ENCODE results near the gene MYCBPAP.
A peak's percentile ranks its signal among the peaks of the same experiment; 100 is the strongest.

MYCBPAP gene

GRCh38 chr17:50538549-50539410 lies 30.5 kb downstream of the MYCBPAP start:
- Mint-ChIP-seq H3K9me3 (no peaks in the 10 kb centered on the region), H3K4me1 (peaks cover 13 to 25% of the 10 kb centered on the region in 2 donors), H3K36me3 (peaks cover 0 to 1% of the 10 kb centered on the region in 2 donors), H3K27ac (no peak overlapping the region), H3K4me3 (no peak overlapping the region), H3K27me3 (peaks cover 25 to 28% of the 10 kb centered on the region in 2 donors)
- ATAC-seq (replicated peaks) (no peak), DNase-seq (no peak)

- peak overlapping the region; percentile 66 for H3K27ac Mint-ChIP-seq
- H3K9me3 Mint-ChIP-seq = no peaks in the 10 kb centered on the region
- ATAC-seq (replicated peaks) (no peak), DNase-seq (no peak)
- peaks cover 26 to 27% of the 10 kb centered on the region in 2 donors for H3K27me3 Mint-ChIP-seq
- peaks cover 0 to 1% of the 10 kb centered on the region in 2 donors for H3K36me3 Mint-ChIP-seq
- peaks cover 10 to 20% of the 10 kb centered on the region in 2 donors for H3K4me1 Mint-ChIP-seq
- no peak overlapping the region for H3K4me3 Mint-ChIP-seq
Measured at GRCh38 chr17:50539762-50540559, 31.7 kb downstream of the MYCBPAP start.

GRCh38 chr17:50540560-50541401 lies 32.5 kb downstream of the MYCBPAP start:
- Mint-ChIP-seq H3K27ac (no peak overlapping the region), H3K36me3 (peaks cover 0 to 1% of the 10 kb centered on the region in 2 donors), H3K4me1 (peaks cover 10 to 20% of the 10 kb centered on the region in 2 donors), H3K27me3 (peaks cover 19 to 28% of the 10 kb centered on the region in 2 donors), H3K9me3 (no peaks in the 10 kb centered on the region), H3K4me3 (peak overlapping the region; percentile 85 to 87)
- DNase-seq (no peak), ATAC-seq (replicated peaks) (no peak)

GRCh38 chr17:50541402-50541715 lies 33.1 kb downstream of the MYCBPAP start:
- peak overlapping the region; percentile 78 for H3K27ac Mint-ChIP-seq

GRCh38 chr17:50541716-50542688 lies 33.8 kb downstream of the MYCBPAP start:
- H3K4me3 Mint-ChIP-seq = peak overlapping the region; percentile 85 to 87
- H3K36me3 Mint-ChIP-seq = peaks cover 0 to 1% of the 10 kb centered on the region in 2 donors
- ATAC-seq (replicated peaks) (peak; percentile 87 to 89), DNase-seq (peak; percentile 81)
- peak overlapping the region; percentile 78 for H3K27ac Mint-ChIP-seq
- peaks cover 12 to 25% of the 10 kb centered on the region in 2 donors for H3K27me3 Mint-ChIP-seq
- no peaks in the 10 kb centered on the region for H3K9me3 Mint-ChIP-seq
- peaks cover 12 to 29% of the 10 kb centered on the region in 2 donors for H3K4me1 Mint-ChIP-seq

More at GRCh38 chr17:50541402-50541715, 33.1 kb downstream of the MYCBPAP start:
- Mint-ChIP-seq H3K27me3 (peaks cover 16 to 27% of the 10 kb centered on the region in 2 donors), H3K36me3 (peaks cover 0 to 1% of the 10 kb centered on the region in 2 donors), H3K9me3 (no peaks in the 10 kb centered on the region), H3K4me1 (peaks cover 10 to 23% of the 10 kb centered on the region in 2 donors), H3K4me3 (peak overlapping the region; percentile 85 to 87)
- no peak for ATAC-seq (replicated peaks)
- DNase-seq = no peak

GRCh38 chr17:50542795-50543774 lies 34.8 kb downstream of the MYCBPAP start:
- Mint-ChIP-seq H3K9me3 (no peaks in the 10 kb centered on the region), H3K36me3 (peaks cover 0 to 1% of the 10 kb centered on the region in 2 donors), H3K4me1 (peaks cover 16 to 39% of the 10 kb centered on the region in 2 donors), H3K27ac (no peak overlapping the region), H3K27me3 (peaks cover 12 to 25% of the 10 kb centered on the region in 2 donors), H3K4me3 (peak overlapping the region; percentile 85 to 87)
- no peak for DNase-seq
- ATAC-seq (replicated peaks) = no peak

- peaks cover 0 to 5% of the 10 kb centered on the region in 2 donors for H3K36me3 Mint-ChIP-seq
- H3K9me3 Mint-ChIP-seq = no peaks in the 10 kb centered on the region
- H3K4me1 Mint-ChIP-seq = peaks cover 16 to 33% of the 10 kb centered on the region in 2 donors
- H3K27ac Mint-ChIP-seq = no peak overlapping the region
- H3K27me3 Mint-ChIP-seq = peaks cover 12 to 25% of the 10 kb centered on the region in 2 donors
- no peak for ATAC-seq (replicated peaks)
- no peak for DNase-seq
- H3K4me3 Mint-ChIP-seq = no peak overlapping the region
Measured at GRCh38 chr17:50544516-50544915, 36.3 kb downstream of the MYCBPAP start.

GRCh38 chr17:50545311-50545710 lies 37.1 kb downstream of the MYCBPAP start:
- H3K27me3 Mint-ChIP-seq = peaks cover 12 to 25% of the 10 kb centered on the region in 2 donors
- peaks cover under 1 to 12% of the 10 kb centered on the region in 2 donors for H3K36me3 Mint-ChIP-seq
- H3K4me3 Mint-ChIP-seq = no peak overlapping the region
- ATAC-seq (replicated peaks) = no peak
- DNase-seq = no peak
- H3K9me3 Mint-ChIP-seq = no peaks in the 10 kb centered on the region
- peaks cover 16 to 33% of the 10 kb centered on the region in 2 donors for H3K4me1 Mint-ChIP-seq
- no peak overlapping the region for H3K27ac Mint-ChIP-seq

GRCh38 chr17:50546701-50547034 lies 38.4 kb downstream of the MYCBPAP start:
- peak overlapping the region; percentile 83 to 87 for H3K4me3 Mint-ChIP-seq
- ATAC-seq (replicated peaks) (no peak), DNase-seq (no peak)
- no peak overlapping the region for H3K27ac Mint-ChIP-seq
- peaks cover 12 to 25% of the 10 kb centered on the region in 2 donors for H3K27me3 Mint-ChIP-seq
- H3K9me3 Mint-ChIP-seq = no peaks in the 10 kb centered on the region
- H3K36me3 Mint-ChIP-seq = peaks cover 3 to 15% of the 10 kb centered on the region in 2 donors
- peaks cover 14 to 23% of the 10 kb centered on the region in 2 donors for H3K4me1 Mint-ChIP-seq

GRCh38 chr17:50547035-50547735 lies 38.9 kb downstream of the MYCBPAP start, which contains the start of gene SPATA20:
Gene SPATA20, plus strand, starts transcription at chr17:50547174. Its CDS starts 35 bp downstream, at chr17:50547209.
- ATAC-seq (replicated peaks) = peak; percentile 90 to 92
- peak; percentile 78 for DNase-seq

GRCh38 chr17:50547736-50548083 lies 39.5 kb downstream of the MYCBPAP start:
- no peak for ATAC-seq (replicated peaks)
- peak overlapping the region; percentile 75 for H3K27ac Mint-ChIP-seq
- H3K36me3 Mint-ChIP-seq = peaks cover 3 to 14% of the 10 kb centered on the region in 2 donors
- H3K4me3 Mint-ChIP-seq = peak overlapping the region; percentile 83 to 87
- peaks cover 9 to 20% of the 10 kb centered on the region in 2 donors for H3K4me1 Mint-ChIP-seq
- H3K9me3 Mint-ChIP-seq = no peaks in the 10 kb centered on the region
- DNase-seq = no peak
- peaks cover 12 to 25% of the 10 kb centered on the region in 2 donors for H3K27me3 Mint-ChIP-seq

More at GRCh38 chr17:50547035-50547735, 38.9 kb downstream of the MYCBPAP start, which contains the start of gene SPATA20:
- Mint-ChIP-seq H3K4me1 (peaks cover 13 to 20% of the 10 kb centered on the region in 2 donors), H3K36me3 (peaks cover 3 to 14% of the 10 kb centered on the region in 2 donors), H3K9me3 (no peaks in the 10 kb centered on the region), H3K27ac (peak within 1 kb of the TSS; percentile 75), H3K4me3 (peak within 1 kb of the TSS; percentile 83 to 87), H3K27me3 (peaks cover 12 to 25% of the 10 kb centered on the region in 2 donors)

Measured in stimulated activated naive B cell treated with anti-CD40 and anti-IgM and Interleukin-4, amounts not matched to agents 10 μg/mL and 1 μg/mL and 100 μg/mL, for 72 hours (primary cell).